Neural cell (in vitro differentiated cells): Measurements from ENCODE around the gene C20orf141. TPM values are rescaled to one million over a fixed set of nuclear protein-coding genes. Genes with fewer than 3 reads are reported as not detected.

Experiments used
- H2AFZ ChIP-seq: fragments of 200-600, 300-800 bp; sonication (generic), shearing (Covaris generic); 2 replicates; pipeline ENCODE4 v1.6.0; 2014; ENCODE audit warnings: low read depth, mild to moderate bottlenecking, antibody characterized with exemption, low read length, moderate library complexity
- H3F3A ChIP-seq: fragments of 200-600 bp; shearing (Covaris generic); 2 replicates; pipeline ENCODE4 v1.6.1; 2016; ENCODE audit warnings: mild to moderate bottlenecking, moderate library complexity, mixed read lengths, antibody characterized with exemption, low read length; ENCODE audit not compliant: insufficient read depth, poor library complexity, severe bottlenecking
- H3K27ac ChIP-seq: fragments of 200-600, 300-800 bp; sonication (generic), shearing (Covaris generic); 2 replicates; pipeline ENCODE4 v1.5.1; 2014; ENCODE audit warnings: mild to moderate bottlenecking, low read length, moderate library complexity
- H3K27me3 ChIP-seq: fragments of 300-800, 200-600 bp; sonication (generic), shearing (Covaris generic); 2 replicates; pipeline ENCODE4 v1.6.0; 2014; ENCODE audit warnings: mild to moderate bottlenecking, low read depth, low read length, moderate library complexity; ENCODE audit not compliant: insufficient read depth
- H3K36me3 ChIP-seq: fragments of 300-800, 200-600 bp; sonication (generic), shearing (Covaris generic); 2 replicates; pipeline ENCODE4 v1.5.1; 2014; ENCODE audit warnings: mild to moderate bottlenecking, antibody characterized with exemption, low read length, moderate library complexity; ENCODE audit not compliant: insufficient read depth
- H3K4me2 ChIP-seq: fragments of 300-800, 200-600 bp; sonication (generic), shearing (Covaris generic); 2 replicates; pipeline ENCODE4 v1.6.0; 2014; ENCODE audit warnings: mild to moderate bottlenecking, low read length
- H3K4me3 ChIP-seq: fragments of 300-800, 200-600 bp; sonication (generic), shearing (Covaris generic); 2 replicates; pipeline ENCODE4 v1.5.1; 2014; ENCODE audit warnings: mild to moderate bottlenecking, low read length, moderate library complexity
- H3K79me2 ChIP-seq: fragments of 200-600 bp; shearing (Covaris generic); replicated peaks from 2 replicates; pipeline ENCODE4 v1.6.0; 2014; ENCODE audit warnings: mild to moderate bottlenecking, low read length, moderate library complexity; ENCODE audit not compliant: insufficient read depth
- H3K9ac ChIP-seq: fragments of 300-800, 200-600 bp; sonication (generic), shearing (Covaris generic); 2 replicates; pipeline ENCODE4 v1.6.1; 2016; ENCODE audit warnings: mild to moderate bottlenecking, low read length, mixed read lengths
- H3K9me2 ChIP-seq: fragments of 200-600 bp; shearing (Covaris generic); 2 replicates; pipeline ENCODE4 v1.6.1; 2016; ENCODE audit warnings: mild to moderate bottlenecking, low read length, mixed read lengths; ENCODE audit not compliant: insufficient read depth
- H3K9me3 ChIP-seq: fragments of 200-600, 300-800 bp; sonication (generic), shearing (Covaris generic); 2 replicates; pipeline ENCODE4 v1.6.1; 2016; ENCODE audit warnings: mild to moderate bottlenecking, mixed run types, low read length, moderate library complexity, mixed read lengths
- H4K20me1 ChIP-seq: fragments of 200-600 bp; shearing (Covaris generic); 2 replicates; pipeline ENCODE4 v1.6.1; 2016; ENCODE audit warnings: mild to moderate bottlenecking, mixed run types; ENCODE audit not compliant: insufficient read depth
- EP300 ChIP-seq: fragments of 450-650 bp; conservative IDR thresholded peaks from 2 replicates; pipeline ENCODE4 v1.6.1; 2014; ENCODE audit warnings: antibody characterized with exemption, mild to moderate bottlenecking, moderate library complexity; ENCODE audit not compliant: poor library complexity, severe bottlenecking
- EZH2 ChIP-seq: fragments of 200-600, 300-800 bp; shearing (Covaris generic), sonication (generic); IDR thresholded peaks from 2 replicates; pipeline ENCODE4 v1.6.1; 2014; ENCODE audit warnings: antibody characterized with exemption, low read length, borderline replicate concordance, mild to moderate bottlenecking; ENCODE audit not compliant: insufficient read depth, poor library complexity, severe bottlenecking
- MXI1 ChIP-seq: fragments of 450-650 bp; conservative IDR thresholded peaks from 2 replicates; pipeline ENCODE4 v1.6.1; 2014; ENCODE audit warnings: antibody characterized with exemption, mild to moderate bottlenecking; ENCODE audit not compliant: poor library complexity, severe bottlenecking
- POLR2AphosphoS5 ChIP-seq: IDR thresholded peaks from 2 replicates; pipeline ENCODE4 v1.6.1; 2012
- RAD21 ChIP-seq: fragments of 450-650 bp; conservative IDR thresholded peaks from 2 replicates; pipeline ENCODE4 v1.6.1; 2014; ENCODE audit warnings: antibody characterized with exemption, mild to moderate bottlenecking, moderate library complexity
- SMC3 ChIP-seq: fragments of 450-650 bp; conservative IDR thresholded peaks from 2 replicates; pipeline ENCODE4 v1.6.1; 2014; ENCODE audit warnings: antibody characterized with exemption, mild to moderate bottlenecking, moderate library complexity; ENCODE audit not compliant: poor library complexity
- TAF1 ChIP-seq: IDR thresholded peaks from 2 replicates; pipeline ENCODE4 v1.6.1; 2012; ENCODE audit warnings: low read depth
- polyA plus RNA-seq: library from polyadenylated mRNA; depleted of rRNA; stranded (reverse); fragments of >200 nt; gene quantifications from 2 replicates; pipeline ENCODE4 v1.2.3, GENCODE V29; 2014
- TF ChIP-seq, protein P1 (sequence below): IDR thresholded peaks from 2 replicates; pipeline ENCODE4 v1.6.1; 2012; ENCODE audit warnings: borderline replicate concordance
- TF ChIP-seq, protein P2 (sequence below): fragments of 450-650 bp; IDR thresholded peaks from 2 replicates; pipeline ENCODE4 v1.5.1; 2014; ENCODE audit warnings: antibody characterized with exemption, mild to moderate bottlenecking, moderate library complexity; ENCODE audit not compliant: poor library complexity, severe bottlenecking

The C20orf141 gene
- polyA plus RNA-seq, 1 donor from 2014 or later = not detected

DNA sequence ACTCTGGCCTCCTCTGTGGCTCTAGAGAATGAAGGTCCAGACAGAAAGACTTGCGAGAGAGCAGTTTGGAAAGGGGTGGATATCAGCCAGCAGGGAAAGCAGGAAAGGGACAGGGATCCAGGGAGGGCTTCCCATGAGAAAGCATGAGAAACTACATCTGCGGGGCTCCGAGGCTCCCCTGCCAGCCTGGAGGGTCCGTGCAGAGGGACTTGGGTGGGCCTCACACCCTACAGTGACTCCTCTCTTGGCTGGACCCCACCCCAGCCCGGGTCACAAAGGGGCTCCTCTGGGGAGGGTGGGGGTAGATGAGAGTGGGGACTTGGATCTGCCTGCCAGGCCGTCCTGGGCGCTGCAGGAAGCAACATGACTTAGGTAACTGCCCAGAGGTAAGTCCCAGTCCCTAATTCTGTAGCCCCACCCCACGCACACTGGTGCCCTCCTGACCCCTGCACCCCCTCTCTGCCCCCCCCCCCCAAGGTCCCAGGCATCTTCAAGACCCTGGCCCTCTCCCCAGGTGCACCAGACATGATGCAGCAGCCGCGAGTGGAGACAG, 1.3 kb downstream of the C20orf141 start, which contains the start of gene TMEM239:
TMEM239 (plus strand) TSS at position 335 of the 553 bp plus-strand sequence; CDS start at position 526, 191 bp downstream.
- H3K27me3 ChIP-seq = peaks cover 13% of the 10 kb centered on the region
- no peaks in the 10 kb centered on the region for H4K20me1 ChIP-seq
- H3K27ac ChIP-seq = no peak within 1 kb of the TSS
- TF ChIP-seq POLR2AphosphoS5 (no peak), SMC3 (no peak), EP300 (no peak), TAF1 (no peak), EZH2 (no peak), MXI1 (no peak), RAD21 (no peak)
- TF ChIP-seq, protein P1, sequence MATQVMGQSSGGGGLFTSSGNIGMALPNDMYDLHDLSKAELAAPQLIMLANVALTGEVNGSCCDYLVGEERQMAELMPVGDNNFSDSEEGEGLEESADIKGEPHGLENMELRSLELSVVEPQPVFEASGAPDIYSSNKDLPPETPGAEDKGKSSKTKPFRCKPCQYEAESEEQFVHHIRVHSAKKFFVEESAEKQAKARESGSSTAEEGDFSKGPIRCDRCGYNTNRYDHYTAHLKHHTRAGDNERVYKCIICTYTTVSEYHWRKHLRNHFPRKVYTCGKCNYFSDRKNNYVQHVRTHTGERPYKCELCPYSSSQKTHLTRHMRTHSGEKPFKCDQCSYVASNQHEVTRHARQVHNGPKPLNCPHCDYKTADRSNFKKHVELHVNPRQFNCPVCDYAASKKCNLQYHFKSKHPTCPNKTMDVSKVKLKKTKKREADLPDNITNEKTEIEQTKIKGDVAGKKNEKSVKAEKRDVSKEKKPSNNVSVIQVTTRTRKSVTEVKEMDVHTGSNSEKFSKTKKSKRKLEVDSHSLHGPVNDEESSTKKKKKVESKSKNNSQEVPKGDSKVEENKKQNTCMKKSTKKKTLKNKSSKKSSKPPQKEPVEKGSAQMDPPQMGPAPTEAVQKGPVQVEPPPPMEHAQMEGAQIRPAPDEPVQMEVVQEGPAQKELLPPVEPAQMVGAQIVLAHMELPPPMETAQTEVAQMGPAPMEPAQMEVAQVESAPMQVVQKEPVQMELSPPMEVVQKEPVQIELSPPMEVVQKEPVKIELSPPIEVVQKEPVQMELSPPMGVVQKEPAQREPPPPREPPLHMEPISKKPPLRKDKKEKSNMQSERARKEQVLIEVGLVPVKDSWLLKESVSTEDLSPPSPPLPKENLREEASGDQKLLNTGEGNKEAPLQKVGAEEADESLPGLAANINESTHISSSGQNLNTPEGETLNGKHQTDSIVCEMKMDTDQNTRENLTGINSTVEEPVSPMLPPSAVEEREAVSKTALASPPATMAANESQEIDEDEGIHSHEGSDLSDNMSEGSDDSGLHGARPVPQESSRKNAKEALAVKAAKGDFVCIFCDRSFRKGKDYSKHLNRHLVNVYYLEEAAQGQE = no peak
- TF ChIP-seq, protein P2, sequence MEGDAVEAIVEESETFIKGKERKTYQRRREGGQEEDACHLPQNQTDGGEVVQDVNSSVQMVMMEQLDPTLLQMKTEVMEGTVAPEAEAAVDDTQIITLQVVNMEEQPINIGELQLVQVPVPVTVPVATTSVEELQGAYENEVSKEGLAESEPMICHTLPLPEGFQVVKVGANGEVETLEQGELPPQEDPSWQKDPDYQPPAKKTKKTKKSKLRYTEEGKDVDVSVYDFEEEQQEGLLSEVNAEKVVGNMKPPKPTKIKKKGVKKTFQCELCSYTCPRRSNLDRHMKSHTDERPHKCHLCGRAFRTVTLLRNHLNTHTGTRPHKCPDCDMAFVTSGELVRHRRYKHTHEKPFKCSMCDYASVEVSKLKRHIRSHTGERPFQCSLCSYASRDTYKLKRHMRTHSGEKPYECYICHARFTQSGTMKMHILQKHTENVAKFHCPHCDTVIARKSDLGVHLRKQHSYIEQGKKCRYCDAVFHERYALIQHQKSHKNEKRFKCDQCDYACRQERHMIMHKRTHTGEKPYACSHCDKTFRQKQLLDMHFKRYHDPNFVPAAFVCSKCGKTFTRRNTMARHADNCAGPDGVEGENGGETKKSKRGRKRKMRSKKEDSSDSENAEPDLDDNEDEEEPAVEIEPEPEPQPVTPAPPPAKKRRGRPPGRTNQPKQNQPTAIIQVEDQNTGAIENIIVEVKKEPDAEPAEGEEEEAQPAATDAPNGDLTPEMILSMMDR = no peak
- peaks cover 9% of the 10 kb centered on the region for H3K9me3 ChIP-seq
- no peak within 1 kb of the TSS for H3K4me3 ChIP-seq
- H2AFZ ChIP-seq = no peak within 1 kb of the TSS
- H3F3A ChIP-seq = no peaks in the 10 kb centered on the region
- H3K79me2 ChIP-seq = no peaks in the 10 kb centered on the region
- no peak within 1 kb of the TSS for H3K9ac ChIP-seq
- no peaks in the 10 kb centered on the region for H3K9me2 ChIP-seq
- H3K4me2 ChIP-seq = no peak within 1 kb of the TSS
- H3K36me3 ChIP-seq = no peaks in the 10 kb centered on the region

DNA sequence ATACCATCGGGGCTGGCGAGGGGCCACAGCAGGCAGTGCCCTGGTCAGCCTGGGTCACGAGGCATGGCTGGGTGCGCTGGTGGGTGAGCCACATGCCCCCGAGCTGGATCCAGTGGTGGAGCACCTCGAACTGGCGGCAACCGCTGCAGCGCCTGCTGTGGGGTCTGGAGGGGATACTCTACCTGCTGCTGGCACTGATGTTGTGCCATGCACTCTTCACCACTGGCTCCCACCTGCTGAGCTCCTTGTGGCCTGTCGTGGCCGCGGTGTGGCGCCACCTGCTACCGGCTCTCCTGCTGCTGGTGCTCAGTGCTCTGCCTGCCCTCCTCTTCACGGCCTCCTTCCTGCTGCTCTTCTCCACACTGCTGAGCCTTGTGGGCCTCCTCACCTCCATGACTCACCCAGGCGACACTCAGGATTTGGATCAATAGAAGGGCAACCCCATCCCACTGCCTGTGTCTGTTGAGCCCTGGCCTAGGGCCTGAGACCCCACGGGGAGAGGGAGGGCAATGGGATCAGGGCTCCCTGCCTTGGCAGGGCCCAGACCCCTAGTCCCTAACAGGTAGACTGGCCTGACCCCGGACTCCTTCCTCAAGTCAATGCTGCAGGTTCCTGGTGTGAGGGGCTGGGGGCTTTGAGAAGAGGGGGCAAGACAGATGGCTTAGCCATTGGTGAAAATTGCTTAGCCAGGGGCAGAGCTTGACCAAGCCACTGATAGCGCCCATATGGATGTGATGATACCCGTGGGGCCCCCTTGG, 2.0 kb downstream of the C20orf141 start:
- H3K27me3 ChIP-seq = peaks cover 19% of the 10 kb centered on the region
- H3K9ac ChIP-seq = no peak overlapping the region

More for the DNA sequence above, 2.0 kb downstream of the C20orf141 start:
- Histone ChIP-seq H3K4me3 (no peak overlapping the region), H3K9me3 (peaks cover 7% of the 10 kb centered on the region), H3K4me2 (no peak overlapping the region), H3K79me2 (no peaks in the 10 kb centered on the region), H3K9me2 (no peaks in the 10 kb centered on the region), H2AFZ (no peak overlapping the region), H3F3A (no peaks in the 10 kb centered on the region), H4K20me1 (no peaks in the 10 kb centered on the region), H3K27ac (no peak overlapping the region), H3K36me3 (no peaks in the 10 kb centered on the region)
- no peak for TF ChIP-seq POLR2AphosphoS5
- TF ChIP-seq SMC3 = no peak
- no peak for TF ChIP-seq MXI1
- TF ChIP-seq RAD21 = no peak
- no peak for TF ChIP-seq EP300
- TF ChIP-seq, protein P1 = no peak
